PC-9 (cell line): ENCODE measurements around the gene SHANK3.

Experiments
- EZH2 ChIP-seq: fragments of 200-600 bp; sonication (generic); IDR thresholded peaks from 2 replicates; pipeline ENCODE4 v1.8.0; 2017; ENCODE audit warnings: antibody characterized with exemption, low read depth
- TF ChIP-seq, protein P1 (sequence below): fragments of 200-600 bp; sonication (generic); conservative IDR thresholded peaks from 2 replicates; pipeline ENCODE4 v1.6.1; 2017; ENCODE audit warnings: mixed run types, antibody characterized with exemption, mild to moderate bottlenecking, moderate library complexity

DNA sequence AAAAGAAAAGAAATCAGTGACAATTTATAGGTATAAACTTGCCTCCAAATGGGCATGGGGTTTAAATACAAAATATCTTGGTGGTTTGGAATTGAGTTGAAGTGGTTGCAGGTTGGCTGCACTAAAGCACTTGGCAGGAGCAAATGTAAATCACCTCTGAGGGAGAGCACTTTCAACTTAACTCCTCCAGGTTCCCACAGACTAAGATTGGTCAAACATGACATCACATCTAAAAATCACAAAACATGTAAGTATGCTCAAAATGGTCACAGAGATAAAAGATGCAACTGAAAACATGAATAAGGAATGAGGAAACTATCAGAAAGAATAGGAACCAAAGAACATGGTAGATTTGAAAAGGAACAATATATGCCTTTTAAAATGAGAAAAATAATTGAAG lies 12.3 kb upstream of the SHANK3 start:
- TF ChIP-seq, protein P1, sequence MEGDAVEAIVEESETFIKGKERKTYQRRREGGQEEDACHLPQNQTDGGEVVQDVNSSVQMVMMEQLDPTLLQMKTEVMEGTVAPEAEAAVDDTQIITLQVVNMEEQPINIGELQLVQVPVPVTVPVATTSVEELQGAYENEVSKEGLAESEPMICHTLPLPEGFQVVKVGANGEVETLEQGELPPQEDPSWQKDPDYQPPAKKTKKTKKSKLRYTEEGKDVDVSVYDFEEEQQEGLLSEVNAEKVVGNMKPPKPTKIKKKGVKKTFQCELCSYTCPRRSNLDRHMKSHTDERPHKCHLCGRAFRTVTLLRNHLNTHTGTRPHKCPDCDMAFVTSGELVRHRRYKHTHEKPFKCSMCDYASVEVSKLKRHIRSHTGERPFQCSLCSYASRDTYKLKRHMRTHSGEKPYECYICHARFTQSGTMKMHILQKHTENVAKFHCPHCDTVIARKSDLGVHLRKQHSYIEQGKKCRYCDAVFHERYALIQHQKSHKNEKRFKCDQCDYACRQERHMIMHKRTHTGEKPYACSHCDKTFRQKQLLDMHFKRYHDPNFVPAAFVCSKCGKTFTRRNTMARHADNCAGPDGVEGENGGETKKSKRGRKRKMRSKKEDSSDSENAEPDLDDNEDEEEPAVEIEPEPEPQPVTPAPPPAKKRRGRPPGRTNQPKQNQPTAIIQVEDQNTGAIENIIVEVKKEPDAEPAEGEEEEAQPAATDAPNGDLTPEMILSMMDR, result no peak
- no peak for TF ChIP-seq EZH2
